Measurements from ENCODE around the gene TDRD1. TPM values are rescaled to one million over a fixed set of nuclear protein-coding genes. Genes with fewer than 3 reads are reported as not detected.

Gene TDRD1
- total RNA-seq, 1 donor from 2014 or later = 5.8 TPM

DNA sequence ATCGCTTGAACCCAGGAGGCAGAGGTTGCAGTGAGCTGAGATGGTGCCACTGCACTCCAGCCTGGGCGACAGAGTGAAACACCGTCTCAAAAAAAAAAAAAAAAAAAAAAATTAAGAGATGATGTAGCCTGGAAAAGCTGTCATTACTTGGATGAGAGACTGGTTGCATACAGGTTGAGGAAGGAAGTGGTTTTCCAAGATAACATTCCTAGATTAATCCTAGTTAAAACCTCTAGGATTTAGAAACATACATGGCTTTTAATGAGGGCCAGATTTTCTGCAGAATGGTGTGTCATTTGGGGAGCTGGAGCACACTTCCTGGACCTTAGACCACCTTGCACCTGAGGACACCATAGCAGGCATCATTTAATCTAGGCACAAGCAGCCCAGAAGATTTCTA, 77.7 kb downstream of the TDRD1 start:
- no peak for ATAC-seq (ENCODE audit: poor library complexity)
- intact Hi-C loops (cut with DNase I) = no loop called here
- DNase-seq = no peak

DNA sequence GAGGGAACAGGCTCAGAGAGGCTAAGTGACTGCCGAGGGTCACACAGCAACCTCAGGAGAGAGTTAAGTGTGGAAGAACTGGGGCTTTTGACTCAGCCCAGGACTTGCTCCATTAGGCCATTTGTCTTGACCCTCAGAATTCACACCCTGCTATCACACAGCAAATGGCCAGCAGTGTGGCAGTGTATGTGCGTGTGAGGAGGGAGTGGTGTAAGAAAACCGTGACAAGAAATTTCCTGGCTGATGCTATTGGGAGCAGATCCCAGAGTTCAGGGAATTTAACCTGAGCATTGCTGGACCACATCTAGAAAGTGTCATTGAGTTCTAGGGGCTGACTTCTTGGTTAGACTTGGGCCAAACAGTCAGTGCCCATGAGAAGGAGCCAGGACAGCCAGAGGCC, 78.3 kb downstream of the TDRD1 start:
- no peak for ATAC-seq (ENCODE audit: poor library complexity)
- intact Hi-C loops (cut with DNase I) = no loop called here
- no peak for DNase-seq

DNA sequence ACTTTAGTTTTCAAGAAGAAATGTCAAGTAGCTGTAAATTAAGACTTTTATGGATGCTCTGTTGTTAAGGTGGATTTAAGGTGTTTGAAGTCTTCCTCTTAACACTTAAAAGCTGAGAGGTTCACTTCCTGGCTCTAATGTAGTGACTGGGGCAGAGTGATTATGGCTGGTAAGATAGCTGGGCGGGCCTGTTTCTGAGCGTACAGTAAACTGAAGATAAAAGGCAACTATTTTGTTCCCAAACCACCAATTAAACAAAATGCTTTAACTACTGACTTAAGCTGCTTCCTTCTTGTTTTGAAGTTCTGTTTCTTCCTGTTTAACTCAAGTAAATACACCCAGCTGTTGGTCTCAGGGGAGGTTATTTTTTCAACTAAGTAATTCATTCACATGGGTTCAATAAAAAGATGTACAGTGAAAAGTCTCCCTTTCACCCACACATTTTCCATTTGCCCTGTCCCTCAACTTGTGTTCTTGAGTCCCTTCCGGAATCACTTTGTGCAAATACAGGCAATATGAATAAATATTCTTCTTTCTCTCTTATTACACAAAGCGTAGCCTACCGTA, 79.2 kb downstream of the TDRD1 start:
- ATAC-seq (ENCODE audit: poor library complexity) = no peak
- intact Hi-C loops (cut with DNase I) = no loop called here
- DNase-seq = no peak

DNA sequence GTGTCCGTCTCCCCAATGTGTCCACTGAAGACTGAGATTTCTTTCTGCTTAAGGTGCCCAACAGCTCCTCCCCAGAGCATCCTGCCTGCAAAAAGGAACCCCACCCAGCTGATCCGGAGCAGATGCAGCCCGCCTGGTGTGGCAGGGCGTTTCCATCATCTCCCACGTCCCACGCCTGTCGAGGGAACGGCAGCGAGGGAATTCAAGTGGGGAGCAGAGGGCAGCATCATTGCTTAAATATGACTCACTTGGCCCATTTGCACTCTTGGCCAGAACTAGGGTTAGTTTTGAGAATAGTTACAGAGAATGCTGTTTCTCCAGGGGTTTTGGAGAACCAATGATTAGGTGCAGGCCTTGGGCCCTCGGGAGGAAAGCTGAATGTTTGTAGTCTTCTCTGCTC, 80.7 kb downstream of the TDRD1 start:
- ATAC-seq (ENCODE audit: poor library complexity) = peak; percentile 66
- intact Hi-C loops (cut with DNase I) = no loop called here
- DNase-seq = peak; percentile 79

DNA sequence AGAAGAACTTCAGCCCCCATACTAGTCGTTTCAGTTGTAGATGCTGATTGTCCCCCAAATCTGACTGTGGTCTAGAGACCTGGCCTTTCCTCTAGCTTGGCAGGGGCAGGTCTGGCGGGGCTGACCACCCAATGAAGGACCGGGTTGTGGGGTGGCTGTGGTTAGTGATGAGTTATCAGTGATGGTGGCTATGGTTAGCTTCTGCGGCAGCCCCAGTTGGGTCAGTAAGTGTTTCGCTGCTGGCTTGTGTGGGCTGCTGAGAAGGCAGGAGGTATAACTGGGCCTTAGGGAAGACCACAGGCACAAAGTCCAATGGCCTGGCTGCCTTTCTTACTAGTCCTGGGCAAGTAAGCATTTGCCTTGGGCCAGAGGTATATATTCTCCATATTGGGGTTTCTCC, 81.2 kb downstream of the TDRD1 start:
- ATAC-seq (ENCODE audit: poor library complexity) (no peak), DNase-seq (no peak)
- intact Hi-C loops (cut with DNase I) = no loop called here

DNA sequence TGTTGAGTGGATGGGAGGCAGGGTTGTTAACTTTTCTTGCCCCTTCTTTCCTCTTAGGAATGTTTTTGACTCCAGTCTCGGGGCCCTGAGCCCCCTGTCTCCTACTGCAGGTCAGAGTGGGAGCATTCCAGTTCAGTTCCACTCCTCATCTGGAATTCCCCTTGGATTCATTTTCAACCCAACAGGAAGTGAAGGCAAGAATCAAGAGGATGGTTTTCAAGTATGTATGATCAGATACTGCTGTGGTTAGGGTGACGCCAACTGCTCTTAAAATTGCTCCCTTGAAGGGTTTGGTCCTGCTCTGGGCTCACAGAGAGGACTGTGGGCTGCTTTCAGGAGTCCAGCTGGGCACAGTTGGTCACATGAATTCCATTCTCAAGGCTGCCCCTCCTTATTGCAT, 81.9 kb downstream of the TDRD1 start:
- no peak for ATAC-seq (ENCODE audit: poor library complexity)
- DNase-seq = no peak
- intact Hi-C loops (cut with DNase I) = no loop called here

DNA sequence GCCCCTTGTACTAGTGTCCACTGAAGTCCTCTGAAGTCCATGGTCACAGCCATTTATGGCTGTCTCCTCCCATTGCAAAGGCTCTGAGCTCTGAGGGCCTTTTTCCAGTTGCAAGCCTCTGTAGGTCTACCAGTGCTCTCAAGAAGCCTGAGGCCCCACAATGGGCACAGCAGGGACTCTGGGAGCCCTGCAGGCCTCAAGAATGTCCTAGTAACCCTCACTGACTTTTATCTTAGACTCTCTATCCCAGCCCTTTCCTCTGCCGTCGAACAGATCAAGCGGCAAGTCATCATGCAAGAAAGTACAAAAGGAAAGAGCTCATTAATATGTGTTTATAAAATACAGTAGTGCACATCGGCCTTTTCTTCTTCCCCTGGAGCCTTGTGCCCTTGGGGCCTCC, 83.3 kb downstream of the TDRD1 start:
- intact Hi-C loops (cut with DNase I) = no loop called here
- no peak for ATAC-seq (ENCODE audit: poor library complexity)

DNA sequence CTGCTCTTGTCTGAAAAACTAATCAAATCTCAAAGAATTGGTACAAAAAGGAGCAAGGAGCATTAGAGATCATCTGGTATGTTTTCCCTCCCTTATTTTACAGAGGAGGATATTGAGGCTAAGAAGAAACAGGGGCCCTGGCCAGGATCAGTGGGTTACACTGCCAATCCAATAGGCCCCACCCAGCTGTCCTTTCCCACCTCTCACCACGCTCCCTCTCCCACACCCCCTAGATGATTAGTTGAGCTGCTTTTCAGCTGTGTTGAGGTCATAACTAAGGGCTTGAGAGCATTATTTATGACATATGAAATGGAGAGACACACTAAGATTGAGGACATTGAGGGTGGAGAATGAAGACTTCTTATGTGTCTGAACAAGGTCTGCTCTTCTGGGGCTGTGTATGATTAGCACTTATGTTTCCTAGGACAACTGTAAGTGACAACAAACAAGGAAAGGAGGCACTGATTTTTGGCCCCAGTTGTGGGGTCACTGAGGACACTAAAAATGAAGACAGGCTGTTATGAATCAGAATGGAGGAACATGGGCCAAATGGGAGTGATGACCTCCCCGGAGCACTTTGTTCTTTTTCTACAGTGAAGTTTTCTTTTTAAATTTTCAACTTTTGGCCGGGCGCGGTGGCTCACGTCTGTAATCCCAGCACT, 86.4 kb downstream of the TDRD1 start:
- peak; percentile 53 for DNase-seq
- peak; percentile 83 for ATAC-seq (ENCODE audit: poor library complexity)
- intact Hi-C loops (cut with DNase I) = no loop called here

More for the DNA sequence above, 83.3 kb downstream of the TDRD1 start:
- no peak for DNase-seq

DNA sequence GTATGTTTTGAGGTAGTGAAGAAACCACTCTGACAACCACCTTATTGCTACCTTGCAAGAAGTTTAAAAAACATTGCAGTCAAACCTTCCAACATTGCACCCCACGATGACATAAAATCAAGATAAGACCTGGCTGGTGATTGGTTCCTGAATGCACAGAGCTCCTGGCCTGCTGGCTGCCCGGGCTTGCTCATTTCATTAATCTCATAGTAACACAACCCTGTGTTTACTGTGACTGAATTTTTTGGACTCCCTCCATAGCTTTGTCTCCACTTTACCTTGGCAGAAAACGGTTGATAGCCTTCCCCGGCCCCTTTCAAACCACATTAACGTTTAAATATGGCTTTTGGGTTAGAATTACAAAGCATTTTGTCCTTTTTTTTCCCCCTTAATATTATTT, 87.4 kb downstream of the TDRD1 start:
- DNase-seq (peak; percentile 71), ATAC-seq (ENCODE audit: poor library complexity) (peak; percentile 81)
- intact Hi-C loops (cut with DNase I) = no loop called here

DNA sequence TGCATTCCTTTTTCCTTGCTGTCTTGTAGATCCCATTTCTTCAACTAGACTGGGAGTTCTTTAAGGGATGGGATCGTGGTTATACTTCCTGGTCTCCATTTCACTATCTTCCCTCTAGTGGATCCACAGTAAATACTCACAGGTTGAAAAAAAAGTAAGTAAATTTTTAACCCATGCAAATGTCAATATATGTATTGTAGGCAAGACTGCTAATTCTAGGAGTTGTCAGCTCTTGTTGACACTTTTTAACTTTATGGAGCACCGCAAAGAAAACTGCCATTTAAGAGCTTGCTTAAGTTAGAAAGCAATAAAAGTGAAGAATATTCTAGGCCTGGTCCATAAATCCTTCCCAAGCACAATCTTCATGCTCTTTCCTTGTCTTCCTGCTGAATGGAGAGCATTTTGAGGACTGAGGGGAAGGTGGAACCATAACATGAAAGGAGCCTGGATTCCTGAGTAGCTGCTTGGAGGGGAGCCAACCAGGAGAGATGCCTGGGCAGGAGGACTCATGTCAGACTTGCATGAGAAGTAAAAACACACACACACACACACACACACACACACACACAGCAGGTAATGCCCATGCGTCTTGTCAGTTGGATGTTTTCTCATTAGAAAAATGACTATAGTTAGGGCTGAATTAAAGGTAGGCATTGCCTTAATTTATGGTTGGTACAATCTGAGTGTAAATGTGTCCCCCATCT, 92.1 kb downstream of the TDRD1 start:
- no peak for ATAC-seq (ENCODE audit: poor library complexity)
- intact Hi-C loops (cut with DNase I) = no loop called here
- DNase-seq = no peak

DNA sequence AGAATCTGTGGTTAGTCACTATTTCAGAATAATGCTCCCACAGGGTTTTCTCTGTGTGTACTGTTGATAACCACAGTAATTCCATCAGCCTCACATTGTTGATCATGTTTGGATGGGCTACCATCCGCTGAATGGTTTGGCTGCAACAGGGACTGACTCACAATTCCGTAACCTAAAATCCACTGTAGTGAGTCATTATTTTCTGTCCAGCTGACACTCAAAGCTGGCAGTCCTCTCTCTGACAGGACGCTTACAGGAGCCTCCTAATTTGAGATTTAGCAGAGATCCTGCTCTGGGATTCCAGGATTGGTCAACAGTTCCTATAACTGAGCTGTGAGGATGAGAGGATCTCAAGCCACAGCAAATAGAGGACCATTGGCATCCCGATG, 92.6 kb downstream of the TDRD1 start:
- ATAC-seq (ENCODE audit: poor library complexity) = peak; percentile 85
- intact Hi-C loops (cut with DNase I) = no loop called here
- no peak for DNase-seq

DNA sequence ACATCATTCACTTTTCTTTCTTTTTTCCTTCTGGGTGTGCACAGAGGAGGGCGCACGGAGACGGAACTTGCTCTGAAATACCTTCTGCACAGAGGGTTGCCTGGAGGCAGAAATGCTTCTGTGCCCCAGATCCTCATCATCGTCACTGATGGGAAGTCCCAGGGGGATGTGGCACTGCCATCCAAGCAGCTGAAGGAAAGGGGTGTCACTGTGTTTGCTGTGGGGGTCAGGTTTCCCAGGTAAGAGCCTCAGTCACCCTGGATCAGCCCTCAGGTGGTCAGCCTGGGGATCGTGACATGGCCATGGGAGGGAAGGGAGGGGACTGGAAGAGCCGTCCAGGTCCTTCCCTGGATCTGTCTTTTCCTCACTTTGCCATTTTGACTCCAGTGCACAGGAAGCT, 93.5 kb downstream of the TDRD1 start:
- ATAC-seq (ENCODE audit: poor library complexity) = no peak
- intact Hi-C loops (cut with DNase I) = no loop called here
- DNase-seq = no peak

DNA sequence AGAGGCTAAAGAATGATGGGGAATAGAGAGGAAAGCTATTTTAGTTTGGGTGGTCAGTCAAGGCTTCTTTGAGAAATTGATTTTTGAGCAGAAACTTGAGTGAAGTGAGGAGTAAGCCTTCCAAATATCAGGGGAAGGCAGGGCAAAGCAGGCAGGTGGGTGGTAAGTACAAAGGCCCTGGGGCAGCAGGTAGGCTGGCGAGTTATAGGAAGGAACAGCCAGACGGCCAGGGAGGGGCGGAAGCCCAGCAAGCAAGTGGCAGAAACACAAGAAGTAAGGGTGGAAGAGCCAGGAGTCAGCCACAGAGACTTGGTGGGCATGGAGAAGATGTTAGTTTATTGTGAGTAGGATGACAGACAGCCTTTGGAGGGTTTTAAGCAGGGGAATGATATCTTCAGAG, 94.8 kb downstream of the TDRD1 start:
- no peak for DNase-seq
- ATAC-seq (ENCODE audit: poor library complexity) = no peak
- intact Hi-C loops (cut with DNase I) = no loop called here

DNA sequence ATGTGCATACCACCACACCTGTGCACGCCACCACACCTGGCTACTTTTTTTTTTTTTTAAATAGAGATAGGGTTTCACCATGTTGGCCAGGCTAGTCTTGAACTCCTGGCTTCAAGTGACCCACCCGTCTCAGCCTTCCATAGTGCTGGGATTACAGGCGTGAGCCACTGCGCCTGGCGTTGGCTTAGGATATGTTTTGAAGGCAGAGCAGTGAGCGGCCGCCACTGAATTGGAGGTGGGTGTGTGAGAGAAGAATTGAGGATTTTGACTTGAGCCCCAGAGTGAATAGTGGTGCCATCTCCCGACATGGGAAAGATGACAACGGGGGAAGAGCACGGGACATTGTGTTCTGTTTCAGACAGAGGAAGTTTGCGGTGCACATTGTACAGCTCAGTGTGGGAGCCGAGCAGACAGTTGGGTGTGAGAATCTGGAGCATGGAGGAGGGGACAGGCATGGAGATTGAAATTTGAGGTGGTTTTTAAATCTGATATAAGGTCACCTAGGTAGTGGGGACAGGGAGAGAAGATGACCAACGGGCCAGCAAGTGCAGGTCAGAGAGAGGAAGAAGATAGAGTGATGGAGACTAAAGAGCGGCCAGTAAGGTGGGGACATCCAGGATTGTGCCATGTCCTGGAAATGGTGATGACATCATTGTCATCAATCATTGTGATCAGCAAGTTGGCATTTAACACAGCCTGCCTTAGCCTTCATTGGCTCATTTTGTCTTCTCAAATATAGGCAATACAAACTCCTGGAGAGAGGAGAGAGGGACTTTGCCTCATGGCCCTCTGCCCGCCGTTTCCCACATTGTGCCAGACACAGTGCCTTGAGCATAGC, 95.7 kb downstream of the TDRD1 start:
- intact Hi-C loops (cut with DNase I) = no loop called here
- ATAC-seq (ENCODE audit: poor library complexity) (no peak), DNase-seq (no peak)

DNA sequence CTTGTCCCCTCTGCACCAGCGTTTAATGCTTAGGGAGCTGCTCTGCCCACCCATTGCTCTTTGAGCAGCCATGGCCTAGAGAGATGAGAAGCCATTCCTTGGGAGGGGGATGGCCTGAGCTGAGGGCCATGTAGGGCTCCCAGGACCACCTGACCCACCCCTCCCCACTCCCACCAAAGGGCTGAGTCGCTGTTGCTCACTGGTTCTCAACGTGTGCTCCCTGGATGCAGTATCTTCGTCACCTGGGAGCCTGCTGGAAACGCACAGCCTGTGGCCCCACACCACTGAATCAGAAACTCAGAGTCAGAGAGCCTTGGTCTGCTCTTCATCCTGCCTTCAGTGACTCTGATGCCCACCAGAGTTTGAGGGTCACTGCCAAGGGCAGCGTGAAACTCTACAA, 96.9 kb downstream of the TDRD1 start:
- intact Hi-C loops (cut with DNase I) = no loop called here
- no peak for DNase-seq

DNA sequence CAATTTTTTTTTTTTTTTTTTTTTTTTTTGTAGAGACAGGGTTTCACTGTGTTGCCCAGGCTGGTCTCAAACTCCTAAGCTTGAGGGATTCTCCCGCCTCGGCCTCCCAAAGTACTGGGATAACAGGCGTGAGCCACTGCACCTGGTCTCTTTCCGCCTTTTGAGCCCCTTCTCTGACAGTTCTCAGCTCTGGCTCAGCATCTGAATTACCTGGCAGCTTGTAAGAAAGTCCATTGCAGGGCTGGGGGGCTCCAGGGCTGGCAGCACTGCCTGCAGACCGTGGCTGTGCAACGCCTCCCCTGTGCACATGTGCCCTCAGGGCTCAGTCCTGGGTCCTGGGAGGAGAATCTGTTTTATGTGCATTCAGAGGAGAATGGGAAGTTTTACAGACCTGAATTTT, 97.5 kb downstream of the TDRD1 start:
- DNase-seq = no peak
- intact Hi-C loops (cut with DNase I) = no loop called here

More for the DNA sequence above, 96.9 kb downstream of the TDRD1 start:
- no peak for ATAC-seq (ENCODE audit: poor library complexity)

DNA sequence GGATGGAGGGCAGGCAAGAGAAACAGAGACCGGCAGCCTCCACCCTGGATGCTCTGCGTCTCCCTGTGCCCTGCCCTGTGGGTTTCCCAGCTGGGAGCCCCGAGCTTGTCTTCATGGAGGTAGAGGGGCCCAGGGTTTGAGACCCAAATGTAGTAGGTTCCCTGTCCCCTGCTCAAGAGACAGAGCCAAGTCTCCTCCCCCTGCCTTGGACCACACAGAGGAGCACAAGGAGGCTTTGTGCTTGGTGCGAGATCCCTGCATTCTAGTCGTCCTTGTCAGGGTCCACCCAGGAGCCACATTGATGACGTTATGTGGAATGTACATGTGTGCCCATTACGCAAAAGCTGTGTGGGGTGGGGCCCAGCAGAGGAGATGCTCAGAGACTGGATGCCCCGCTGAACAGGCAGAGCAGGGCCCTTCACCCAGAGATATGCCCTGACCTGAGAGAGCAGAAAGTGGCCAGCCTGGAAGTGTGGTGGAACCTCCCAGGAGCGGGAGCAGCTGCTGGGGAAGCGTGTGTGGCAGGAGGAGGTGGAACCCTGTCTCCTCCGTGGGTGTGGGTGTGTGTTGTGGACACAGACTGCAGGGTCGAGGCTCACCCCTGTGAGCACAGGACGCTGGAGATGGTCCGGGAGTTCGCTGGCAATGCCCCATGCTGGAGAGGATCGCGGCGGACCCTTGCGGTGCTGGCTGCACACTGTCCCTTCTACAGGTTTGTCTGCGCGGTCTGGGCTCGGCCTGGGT, 99.2 kb downstream of the TDRD1 start:
- ATAC-seq (ENCODE audit: poor library complexity) (no peak), DNase-seq (no peak)
- intact Hi-C loops (cut with DNase I) = no loop called here

More for the DNA sequence above, 97.5 kb downstream of the TDRD1 start:
- ATAC-seq (ENCODE audit: poor library complexity) = no peak

DNA sequence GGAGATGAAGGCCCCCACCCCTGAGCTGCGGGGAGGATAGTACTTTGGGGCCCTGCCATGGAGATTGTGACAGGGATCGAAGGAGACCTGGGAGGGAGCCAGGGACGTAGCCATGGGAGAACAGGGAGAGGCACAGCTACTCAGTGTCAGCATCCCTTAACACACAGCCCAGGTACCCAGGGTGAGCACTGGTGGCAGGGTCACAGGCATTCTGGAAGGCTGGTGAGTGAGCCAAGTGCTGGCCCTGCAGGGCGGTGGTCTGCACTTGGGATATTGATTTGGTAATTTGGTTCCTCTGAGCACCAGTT, 99.7 kb downstream of the TDRD1 start:
- DNase-seq (no peak), ATAC-seq (ENCODE audit: poor library complexity) (no peak)
- intact Hi-C loops (cut with DNase I) = no loop called here

DNA sequence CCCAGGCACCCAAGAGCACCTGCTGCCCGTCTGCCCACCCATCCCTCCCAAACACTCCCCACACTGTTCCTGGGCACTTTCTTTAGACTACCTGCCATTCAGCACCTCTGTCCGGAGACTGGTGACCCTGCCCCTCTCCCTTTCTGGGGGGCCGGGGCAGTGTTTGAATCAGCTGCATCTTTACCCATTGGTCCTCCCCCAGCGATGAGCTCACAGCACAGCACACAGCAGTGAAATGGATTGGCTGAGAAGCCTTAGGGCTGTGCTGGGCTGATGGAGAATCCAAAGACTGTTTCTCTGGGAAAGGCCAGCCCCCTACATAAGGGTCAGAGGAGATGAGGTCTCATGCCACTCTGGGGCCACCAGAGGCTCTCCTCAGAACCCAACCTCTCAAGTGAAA, 100.1 kb downstream of the TDRD1 start:
- DNase-seq = no peak
- no peak for ATAC-seq (ENCODE audit: poor library complexity)
- intact Hi-C loops (cut with DNase I) = no loop called here

All from Right ventricle myocardium superior (tissue), 1 donor.